ENCODE data around the gene ACTMAP.

The ACTMAP gene

GRCh38 chr19:40717325-40717879 lies 32.9 kb downstream of the ACTMAP start:
- no peaks in the 10 kb centered on the region for H3K9me3 ChIP-seq (ENCODE audit: control insufficient read depth, insufficient read depth, low read depth, low read length)
- peaks cover 47% of the 10 kb centered on the region for H3K4me1 ChIP-seq (ENCODE audit: control insufficient read depth, insufficient read depth, low read length)
- TF ChIP-seq CTCF (tag by site-specific recombination; IDR thresholded peaks at IDR 0.05) (0 out of 2 replicates have a peak, but pooled peaks have one; percentile 20), SETDB1 (IDR thresholded peaks at IDR 0.05; ENCODE audit: insufficient read length, low read length) (peak; percentile 92), BCL11B (tag by site-specific recombination; IDR thresholded peaks at IDR 0.05; ENCODE audit: low read depth) (peak; percentile 78; the same call in 1 of the 2 replicates), ZNF335 (tag by site-specific recombination; conservative IDR thresholded peaks at IDR 0.05) (peak; percentile 98), BCL11A (tag by site-specific recombination; IDR thresholded peaks at IDR 0.05; ENCODE audit: low read depth) (peak; percentile 87), EGR2 (tag by site-specific recombination; IDR thresholded peaks at IDR 0.05; ENCODE audit: low read depth) (no peak), GFI1B (tag by site-specific recombination; IDR thresholded peaks at IDR 0.05) (no peak), ZNF518A (tag by site-specific recombination; conservative IDR thresholded peaks at IDR 0.05; ENCODE audit: low read depth) (no peak), ZNF501 (tag by site-specific recombination; IDR thresholded peaks at IDR 0.05) (peak; percentile 48), ZNF629 (tag by site-specific recombination; IDR thresholded peaks at IDR 0.05) (no peak; the same call in 1 of the 2 replicates), KLF8 (tag by site-specific recombination; IDR thresholded peaks at IDR 0.05) (no peak), ZSCAN5A (tag by site-specific recombination; IDR thresholded peaks at IDR 0.05) (no peak; the same call in 1 of the 2 replicates), ZXDB (tag by site-specific recombination; IDR thresholded peaks at IDR 0.05) (peak; percentile 61), ZSCAN30 (tag by site-specific recombination; IDR thresholded peaks at IDR 0.05) (peak; percentile 100; the same call in 1 of the 2 replicates), ZNF146 (tag by site-specific recombination; IDR thresholded peaks at IDR 0.05) (no peak), TSHZ1 (tag by site-specific recombination; IDR thresholded peaks at IDR 0.05; ENCODE audit: borderline replicate concordance) (no peak), ZBTB44 (tag by site-specific recombination; IDR thresholded peaks at IDR 0.05) (no peak), ZNF510 (tag by site-specific recombination; IDR thresholded peaks at IDR 0.05; ENCODE audit: insufficient replicate concordance) (no peak), ZNF600 (tag by site-specific recombination; IDR thresholded peaks at IDR 0.05) (no peak)
- H3K36me3 ChIP-seq (ENCODE audit: control insufficient read depth in 2 of 2, insufficient read depth in 1 of 2, low read length in 2 of 2), result peaks cover 22 to 42% of the 10 kb centered on the region in 2 experiments
- ChIA-PET CTCF (interaction anchor here (0.5 to 1.4 kb wide), 6 partner anchors 19 to 194 kb away, joined by 3 to 8 read pairs (median 4); partner anchors contain the start of gene EGLN2), POLR2A (interaction anchor here (0.5 to 2.4 kb wide), 27 partner anchors 9 to 1282 kb away, joined by 3 to 49 read pairs (median 6); partner anchors contain the start of genes ACTMAP, HNRNPUL1, NUMBL and RAB4B)
- H3K4me3 ChIP-seq (ENCODE audit: low read depth, low read length), result peak overlapping the region; percentile 60
- H3K27ac ChIP-seq (ENCODE audit: extremely low read depth, low read depth, low read length), result peak overlapping the region; percentile 86
